HG03558 (cell line): ENCODE results near the gene STXBP5.

Experiments
- ATAC-seq: cut with Tn5 transposase; IDR thresholded peaks from one replicate; pipeline ENCODE4 v1.9.1; 2021; ENCODE audit warnings: moderate number of reproducible peaks; ENCODE audit not compliant: unreplicated experiment; ENCODE audit errors: extremely low read depth

Gene STXBP5

DNA sequence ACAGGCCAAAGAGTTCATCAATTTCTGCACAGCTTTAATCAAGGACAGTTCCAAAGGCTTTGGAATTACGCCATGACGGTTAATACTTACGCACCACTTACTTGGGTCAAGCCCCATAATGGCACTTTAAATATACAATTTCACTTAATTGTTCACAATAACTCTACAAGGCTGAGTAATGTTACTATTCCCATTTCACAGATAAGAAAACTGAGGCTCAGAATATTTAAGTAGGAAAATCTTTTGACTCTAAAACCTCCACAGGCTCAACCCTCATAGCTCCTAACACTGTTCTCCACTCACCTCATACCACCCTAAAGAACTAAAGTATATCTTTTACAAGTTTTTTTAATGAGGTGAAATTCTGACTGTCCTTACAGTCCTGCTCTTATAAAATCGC is 212.4 kb downstream of the STXBP5 start:
- ATAC-seq: no peak

DNA sequence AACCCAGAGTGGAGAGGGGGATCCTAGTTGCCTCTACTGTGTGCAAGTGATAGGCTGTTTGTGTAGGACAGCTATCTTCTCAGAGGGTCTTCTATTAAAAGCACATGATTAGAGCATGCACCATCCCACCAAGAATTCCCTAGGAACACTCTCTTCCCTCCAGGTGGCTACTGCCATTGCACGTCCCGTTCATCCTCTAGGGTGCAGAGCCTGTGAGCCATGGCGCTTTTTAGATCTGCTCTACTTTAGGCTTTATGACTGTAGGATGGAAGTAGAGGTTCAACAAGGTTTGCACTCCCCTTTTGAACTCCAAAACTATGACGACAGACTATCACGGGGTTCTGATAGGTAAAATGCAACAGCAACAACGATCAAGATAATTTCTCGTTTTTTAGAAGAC is 213.7 kb downstream of the STXBP5 start:
- no peak for ATAC-seq

DNA sequence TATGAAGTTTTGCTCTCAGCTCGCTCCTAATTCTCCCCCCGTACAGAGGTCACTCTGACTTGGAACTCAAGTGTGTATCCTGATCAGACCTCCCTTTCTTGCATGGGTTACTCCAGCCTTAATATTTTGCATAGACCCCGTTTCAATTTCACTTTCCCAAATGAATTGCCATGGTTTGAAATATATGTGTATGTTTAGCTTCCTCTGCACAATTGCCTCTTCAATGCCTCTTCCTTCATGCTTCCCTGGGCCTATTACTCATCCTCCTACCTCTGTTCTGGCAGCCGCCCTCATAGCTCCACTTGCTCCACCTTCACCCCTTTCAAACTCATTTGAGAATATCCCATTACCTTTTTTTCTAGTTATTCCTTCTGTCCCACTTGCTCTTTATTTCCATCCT is 214.3 kb downstream of the STXBP5 start:
- no peak for ATAC-seq

DNA sequence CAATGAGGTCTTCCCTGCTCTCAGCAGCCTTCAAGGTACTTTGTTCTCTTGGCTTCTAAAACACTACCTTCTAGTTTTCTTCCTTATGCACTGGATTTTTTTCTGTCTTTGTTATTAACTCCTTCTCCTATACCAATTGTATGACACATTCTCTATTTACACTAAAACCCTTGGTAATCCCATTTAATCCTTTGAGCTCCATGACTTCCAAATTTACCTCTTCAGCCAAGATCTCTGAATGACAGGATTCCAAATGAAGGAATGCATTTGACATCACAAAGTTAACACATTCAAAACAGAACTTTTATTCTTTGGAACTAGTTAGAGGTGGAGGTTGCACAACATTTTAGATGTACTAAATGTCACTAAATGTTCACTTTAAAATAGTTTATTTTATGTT is 217.7 kb downstream of the STXBP5 start:
- ATAC-seq: no peak

DNA sequence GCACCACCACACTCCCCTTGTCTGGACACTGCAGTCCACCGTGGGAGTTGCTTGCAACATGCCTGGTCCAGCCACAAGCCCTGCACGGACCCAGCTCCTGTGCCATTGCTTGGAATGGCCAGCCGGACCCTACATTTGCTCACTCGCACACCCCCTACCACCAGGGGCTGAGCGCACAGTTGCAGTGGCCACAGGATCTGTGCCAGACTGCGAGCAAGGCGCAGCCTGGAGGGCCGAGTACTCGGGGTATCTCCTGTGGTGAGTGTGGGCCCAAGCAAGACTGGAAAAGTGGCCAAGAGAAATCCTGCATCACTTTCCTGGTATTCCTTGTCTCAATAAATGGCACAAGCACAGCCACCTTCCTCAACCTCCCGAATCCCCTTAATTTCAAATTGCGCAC is 218.9 kb downstream of the STXBP5 start:
- ATAC-seq: no peak

DNA sequence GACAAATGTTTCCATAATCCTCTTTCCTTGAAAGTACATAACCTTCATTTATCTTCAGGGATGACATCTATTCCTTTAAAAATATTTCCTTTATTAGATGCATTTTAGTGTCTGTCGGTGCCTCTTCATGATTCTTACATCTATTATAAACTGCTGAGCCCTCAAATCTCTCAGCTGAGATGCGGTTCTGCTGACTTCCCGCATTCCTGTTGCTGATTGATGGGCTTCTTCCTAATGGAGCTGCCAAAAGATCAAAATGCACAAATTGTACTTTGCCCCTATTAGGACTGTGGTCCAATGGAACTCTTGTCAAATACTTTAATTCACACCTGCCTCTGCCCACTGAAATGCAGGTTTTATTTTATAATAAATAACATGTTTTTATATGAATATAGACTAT is 225.6 kb downstream of the STXBP5 start:
- no peak for ATAC-seq

DNA sequence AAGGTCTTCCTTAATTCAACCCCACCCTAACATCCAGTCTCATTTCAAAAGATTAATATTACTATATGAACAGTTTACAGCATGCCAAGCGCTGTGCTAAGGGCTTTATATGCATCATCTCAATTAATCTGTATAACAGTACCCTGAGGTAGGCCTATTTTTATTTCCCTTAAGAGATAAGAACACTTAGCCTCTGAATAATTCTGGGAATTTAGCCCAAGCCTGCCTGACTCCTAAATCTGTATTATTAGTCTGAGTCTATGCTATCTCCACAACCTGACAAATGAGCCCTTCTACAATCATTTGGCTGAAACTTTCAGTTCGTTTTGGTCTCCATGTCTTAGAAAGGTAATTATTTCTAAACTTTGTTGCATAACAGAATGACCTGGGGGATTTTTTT is 226.6 kb downstream of the STXBP5 start:
- ATAC-seq: no peak

DNA sequence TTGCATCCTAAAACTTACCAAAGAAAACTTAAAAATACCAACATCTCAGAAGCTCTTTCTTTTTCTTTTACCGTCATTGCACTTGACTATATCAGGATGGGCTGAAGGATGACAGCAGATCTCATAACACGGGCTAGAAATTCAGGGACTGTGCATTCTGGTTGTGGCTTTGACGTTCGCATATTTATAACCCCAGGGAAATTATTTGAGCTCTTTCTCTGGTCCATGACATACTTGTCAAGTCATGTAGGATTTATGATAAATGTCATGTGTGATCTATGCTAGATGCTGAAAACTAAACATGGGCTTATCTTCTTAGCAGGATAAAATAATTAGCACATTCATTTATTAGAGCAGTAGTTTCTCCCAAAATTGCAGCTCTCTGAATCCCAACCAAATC is 229.9 kb downstream of the STXBP5 start:
- ATAC-seq: no peak

DNA sequence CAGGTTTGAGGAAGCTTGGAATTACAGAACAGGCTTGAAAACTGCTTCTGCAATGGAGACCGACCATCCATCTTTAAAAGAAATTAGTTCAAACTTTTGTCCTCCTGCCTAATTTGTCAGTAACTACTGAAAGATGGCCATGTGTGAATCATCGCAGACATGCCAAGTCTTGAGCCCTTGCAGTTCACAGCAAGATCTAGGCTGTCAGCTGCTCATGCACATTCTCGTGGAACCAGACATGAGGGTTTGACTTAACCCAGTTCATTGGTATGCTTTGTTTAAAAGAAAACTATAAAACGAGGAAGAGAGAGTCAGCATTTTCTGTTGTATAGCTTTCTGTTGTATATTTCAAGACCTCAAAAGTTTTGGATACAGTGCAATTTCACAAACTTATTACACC is 230.3 kb downstream of the STXBP5 start:
- ATAC-seq: no peak

DNA sequence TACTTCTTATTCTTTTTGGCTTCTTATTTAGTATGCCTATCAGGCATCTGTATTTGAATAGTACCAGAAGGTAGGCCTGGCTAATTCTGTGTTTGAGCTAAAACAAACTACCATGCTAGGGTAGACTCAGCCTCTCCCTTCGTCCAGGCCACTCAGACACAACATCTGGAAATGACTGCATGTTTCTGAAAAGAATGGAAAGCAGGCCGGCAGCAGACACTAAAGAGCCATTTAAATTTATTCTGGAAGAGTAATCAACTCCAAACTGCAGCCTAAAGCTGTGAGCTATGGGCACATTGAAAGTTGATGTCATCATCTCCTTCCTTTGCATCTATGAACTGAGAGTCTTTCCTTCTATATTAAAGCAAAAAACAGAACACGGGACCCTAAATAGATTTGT is 233.4 kb downstream of the STXBP5 start:
- no peak for ATAC-seq

DNA sequence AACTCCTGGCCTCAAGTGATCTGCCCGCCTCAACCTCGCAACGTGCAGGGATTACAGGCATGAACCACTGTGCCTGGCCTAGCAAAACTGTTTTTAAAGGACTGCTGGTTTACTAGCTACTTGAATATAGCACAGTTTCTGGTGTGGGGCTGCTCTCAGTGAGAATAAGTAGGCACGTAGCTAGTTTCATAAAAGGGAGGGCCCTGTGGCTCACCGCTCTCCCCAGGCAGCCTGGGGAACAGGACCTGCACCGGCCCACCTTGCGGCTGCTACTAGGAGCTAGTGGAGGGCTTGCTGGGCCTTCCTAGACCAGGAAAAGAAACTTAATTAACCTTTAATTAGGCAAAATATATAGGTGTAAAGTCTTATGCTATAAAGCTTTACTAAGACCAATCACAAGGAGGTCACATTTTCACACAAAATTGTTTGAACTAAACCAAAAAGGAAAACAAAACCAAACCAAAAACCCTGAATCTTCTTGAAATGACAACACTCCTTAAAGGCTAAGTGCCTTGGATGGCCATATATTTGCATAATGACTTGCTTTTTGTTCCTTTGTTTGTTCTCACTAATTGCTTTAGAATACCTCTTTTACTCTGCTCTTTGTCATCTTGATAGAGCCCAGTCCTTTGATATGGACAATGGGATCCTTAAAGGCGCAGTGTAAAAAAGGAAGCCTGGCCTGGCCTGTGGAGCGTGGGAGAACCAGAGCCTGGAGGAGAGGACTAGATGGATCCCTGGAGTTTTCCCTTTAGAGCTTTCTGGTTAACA is 234.7 kb downstream of the STXBP5 start:
- ATAC-seq: no peak
